ENCODE results near the gene ITGAL.
"Not testable (repeated sequence)": the region's sequence is repeated elsewhere in the genome, so short reads cannot be mapped to it uniquely, and the experiment has no call there.

The ITGAL gene

GRCh38 chr16:30532285-30533145 lies 60.0 kb downstream of the ITGAL start:
- TF ChIP-seq Cebpa-rat (IDR thresholded peaks at IDR 0.05), result no peak
- H3K4me1 ChIP-seq, result peaks cover 50% of the 10 kb centered on the region
- H3K9me3 ChIP-seq, result no peaks in the 10 kb centered on the region
- H3K4me2 ChIP-seq, result no peak overlapping the region
- no peak overlapping the region for H3K9ac ChIP-seq
- no peak overlapping the region for H3K4me3 ChIP-seq
- no peaks in the 10 kb centered on the region for H4K20me1 ChIP-seq
- H3K27ac ChIP-seq, result no peak overlapping the region
- H3K36me3 ChIP-seq, result peaks cover 28% of the 10 kb centered on the region
- no peaks in the 10 kb centered on the region for H3K27me3 ChIP-seq

GRCh38 chr16:30533146-30533522 lies 60.6 kb downstream of the ITGAL start:
- Histone ChIP-seq H3K36me3 (peaks cover 28% of the 10 kb centered on the region), H3K9me3 (no peaks in the 10 kb centered on the region), H3K4me3 (no peak overlapping the region), H3K27ac (peak overlapping the region; percentile 97; the same call in 1 of the 2 replicates), H3K27me3 (no peaks in the 10 kb centered on the region), H3K4me2 (peak overlapping the region; percentile 91), H4K20me1 (no peaks in the 10 kb centered on the region), H3K4me1 (peaks cover 44% of the 10 kb centered on the region), H3K9ac (no peak overlapping the region)
- TF ChIP-seq Cebpa-rat (IDR thresholded peaks at IDR 0.05), result no peak

- peak overlapping the region; percentile 84 for H3K4me3 ChIP-seq
- H3K4me2 ChIP-seq, result peak overlapping the region; percentile 91
- H3K27me3 ChIP-seq, result no peaks in the 10 kb centered on the region
- peaks cover 37% of the 10 kb centered on the region for H3K4me1 ChIP-seq
- H3K9ac ChIP-seq, result peak overlapping the region; percentile 93
- TF ChIP-seq Cebpa-rat (IDR thresholded peaks at IDR 0.05), result no peak
- H4K20me1 ChIP-seq, result no peaks in the 10 kb centered on the region
- peaks cover 28% of the 10 kb centered on the region for H3K36me3 ChIP-seq
- peak overlapping the region; percentile 97 for H3K27ac ChIP-seq
- H3K9me3 ChIP-seq, result no peaks in the 10 kb centered on the region
Measured at GRCh38 chr16:30533748-30534367, 61.3 kb downstream of the ITGAL start.

GRCh38 chr16:30534368-30535105 lies 62.0 kb downstream of the ITGAL start, which contains the start of gene ZNF747:
Gene ZNF747, minus strand, starts transcription at chr16:30534858. Its CDS starts 179 bp downstream, at chr16:30534679.
- Histone ChIP-seq H3K9ac (peak within 1 kb of the TSS; percentile 93), H3K27ac (peak within 1 kb of the TSS; percentile 97), H3K4me3 (peak within 1 kb of the TSS; percentile 84), H3K4me1 (peaks cover 30% of the 10 kb centered on the region), H4K20me1 (no peaks in the 10 kb centered on the region), H3K27me3 (no peaks in the 10 kb centered on the region), H3K36me3 (peaks cover 28% of the 10 kb centered on the region), H3K9me3 (no peaks in the 10 kb centered on the region), H3K4me2 (peak within 1 kb of the TSS; percentile 91)
- TF ChIP-seq Cebpa-rat (IDR thresholded peaks at IDR 0.05), result no peak

GRCh38 chr16:30535106-30535776 lies 62.7 kb downstream of the ITGAL start:
- Histone ChIP-seq H3K27me3 (no peaks in the 10 kb centered on the region), H3K27ac (peak overlapping the region; percentile 97), H3K36me3 (peaks cover 28% of the 10 kb centered on the region), H3K4me3 (peak overlapping the region; percentile 84), H4K20me1 (no peaks in the 10 kb centered on the region), H3K9me3 (no peaks in the 10 kb centered on the region), H3K4me2 (peak overlapping the region; percentile 91), H3K4me1 (peaks cover 28% of the 10 kb centered on the region), H3K9ac (peak overlapping the region; percentile 93)
- no peak for TF ChIP-seq Cebpa-rat (IDR thresholded peaks at IDR 0.05)

- TF ChIP-seq Cebpa-rat (IDR thresholded peaks at IDR 0.05), result no peak
- Histone ChIP-seq H3K27ac (peak overlapping the region; percentile 97), H3K27me3 (no peaks in the 10 kb centered on the region)
Measured at GRCh38 chr16:30535777-30536190, 63.2 kb downstream of the ITGAL start.

GRCh38 chr16:30536391-30537024 lies 64.0 kb downstream of the ITGAL start:
- not testable (repeated sequence) for H4K20me1 ChIP-seq, H3K9me3 ChIP-seq, H3K27me3 ChIP-seq
- peaks cover 17% of the 10 kb centered on the region for H3K36me3 ChIP-seq
- H3K4me3 ChIP-seq, result peak overlapping the region; percentile 84
- peak overlapping the region; percentile 97; the same call in 1 of the 2 replicates for H3K27ac ChIP-seq
- H3K4me1 ChIP-seq, result peaks cover 28% of the 10 kb centered on the region
- H3K4me2 ChIP-seq, result peak overlapping the region; percentile 91
- peak overlapping the region; percentile 93 for H3K9ac ChIP-seq

More at GRCh38 chr16:30535777-30536190, 63.2 kb downstream of the ITGAL start:
- Histone ChIP-seq H3K4me1 (peaks cover 28% of the 10 kb centered on the region), H4K20me1 (no peaks in the 10 kb centered on the region), H3K36me3 (peaks cover 24% of the 10 kb centered on the region), H3K4me2 (peak overlapping the region; percentile 91), H3K9ac (peak overlapping the region; percentile 93), H3K9me3 (no peaks in the 10 kb centered on the region), H3K4me3 (peak overlapping the region; percentile 84)

GRCh38 chr16:30539000-30539964 lies 66.7 kb downstream of the ITGAL start:
- H3K36me3 ChIP-seq, result no peaks in the 10 kb centered on the region; the same call in 1 of the 2 replicates
- no peaks in the 10 kb centered on the region for H4K20me1 ChIP-seq
- peaks cover 18% of the 10 kb centered on the region for H3K4me1 ChIP-seq
- no peak for TF ChIP-seq Cebpa-rat (IDR thresholded peaks at IDR 0.05)
- no peaks in the 10 kb centered on the region for H3K27me3 ChIP-seq
- no peaks in the 10 kb centered on the region for H3K9me3 ChIP-seq
- H3K9ac ChIP-seq, result no peak overlapping the region
- no peak overlapping the region for H3K4me3 ChIP-seq
- no peak overlapping the region for H3K27ac ChIP-seq
- H3K4me2 ChIP-seq, result no peak overlapping the region

GRCh38 chr16:30539986-30540526 lies 67.5 kb downstream of the ITGAL start:
- not testable (repeated sequence) for H3K4me2 ChIP-seq, H4K20me1 ChIP-seq, H3K27ac ChIP-seq, H3K27me3 ChIP-seq, H3K36me3 ChIP-seq, H3K9ac ChIP-seq, H3K9me3 ChIP-seq, H3K4me3 ChIP-seq
- H3K4me1 ChIP-seq, result peaks cover 18% of the 10 kb centered on the region

- not testable (repeated sequence) for H3K4me3 ChIP-seq, H3K4me2 ChIP-seq, H3K27ac ChIP-seq, H3K9ac ChIP-seq, H4K20me1 ChIP-seq, H3K27me3 ChIP-seq, H3K36me3 ChIP-seq, H3K9me3 ChIP-seq, H3K4me1 ChIP-seq
Measured at GRCh38 chr16:30540916-30541464, 68.4 kb downstream of the ITGAL start.
